Measurements from ENCODE around the gene LAT. TPM values are rescaled to one million over a fixed set of nuclear protein-coding genes. Genes with fewer than 3 reads are reported as not detected.

The LAT gene
- total RNA-seq, 1 experiment from 2014 or later = 4.3 TPM

DNA sequence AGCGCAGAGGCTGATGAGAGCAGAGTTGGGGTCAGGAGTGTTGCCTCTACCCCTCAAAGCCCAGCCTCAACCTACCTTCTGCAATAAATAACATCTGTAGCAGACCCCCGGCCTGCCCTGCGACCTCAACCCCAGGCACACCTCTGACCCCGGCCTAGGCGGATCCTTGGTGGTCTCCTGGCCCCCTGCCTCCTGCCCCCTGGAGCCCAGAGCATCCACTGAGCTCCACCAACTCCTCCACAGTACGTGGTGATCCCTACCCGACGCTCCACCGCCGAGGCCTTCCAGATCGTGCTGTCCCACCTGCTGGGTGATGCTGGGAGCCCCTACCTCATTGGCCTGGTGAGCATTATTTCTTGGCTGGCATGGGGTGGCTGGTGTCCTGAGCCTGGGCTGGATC is 1.9 kb upstream of the LAT start:
- no peak overlapping the region for H2BK15ac ChIP-seq (ENCODE audit: low read depth, low read length)
- H3K79me1 ChIP-seq (ENCODE audit: insufficient read depth, low read depth, low read length, poor library complexity, severe bottlenecking) = no peaks in the 10 kb centered on the region
- no peak overlapping the region for H4K8ac ChIP-seq (replicated peaks; ENCODE audit: insufficient read length, low read depth, low read length)
- no peak overlapping the region for H3K4me2 ChIP-seq (ENCODE audit: insufficient read depth, insufficient read length, low read length)
- no peak overlapping the region for H3K4ac ChIP-seq (ENCODE audit: low read depth, low read length)
- H2BK12ac ChIP-seq (ENCODE audit: insufficient read length, low read depth, low read length) = no peak overlapping the region
- H3K4me1 ChIP-seq (ENCODE audit: insufficient read depth, low read length) = no peaks in the 10 kb centered on the region
- H2BK5ac ChIP-seq (ENCODE audit: insufficient read length, low read length) = no peak overlapping the region
- no peak overlapping the region for H3K23ac ChIP-seq (ENCODE audit: insufficient read length, low read depth, low read length)
- H3K4me1 Mint-ChIP-seq = no peaks in the 10 kb centered on the region
- no peak overlapping the region for H4K91ac ChIP-seq (ENCODE audit: insufficient read length, low read depth, low read length)
- no peak overlapping the region for H3K18ac ChIP-seq (ENCODE audit: insufficient read length, low read depth, low read length)
- no peaks in the 10 kb centered on the region for H3K79me2 ChIP-seq (ENCODE audit: insufficient read depth, low read length)
- H2BK20ac ChIP-seq (ENCODE audit: low read depth, low read length, poor library complexity, severe bottlenecking) = no peak overlapping the region
- no peaks in the 10 kb centered on the region for H3K9me3 ChIP-seq (ENCODE audit: control insufficient read depth, low read depth, low read length)
- H2AK5ac ChIP-seq (ENCODE audit: insufficient read length, low read length) = no peak overlapping the region
- no peak for DNase-seq
- no peaks in the 10 kb centered on the region for H4K20me1 ChIP-seq (ENCODE audit: control insufficient read depth, insufficient read depth, insufficient read length)
- H3K27me3 ChIP-seq (ENCODE audit: insufficient read depth, low read length) = no peaks in the 10 kb centered on the region
- H3K23me2 ChIP-seq (ENCODE audit: insufficient read length, low read depth, low read length, poor library complexity, severe bottlenecking) = no peaks in the 10 kb centered on the region
- H2BK120ac ChIP-seq (ENCODE audit: low read depth, low read length, poor library complexity, severe bottlenecking) = no peak overlapping the region
- peaks cover 4 to 6% of the 10 kb centered on the region in 2 experiments; a peak in 3 of 5 replicates for H3K9me3 Mint-ChIP-seq
- H3K27ac ChIP-seq (ENCODE audit: insufficient read length, low read depth, low read length) = no peak overlapping the region
- H3K27me3 Mint-ChIP-seq (ENCODE audit: low read depth) = no peaks in the 10 kb centered on the region
- H3K4me3 Mint-ChIP-seq = no peak overlapping the region
- H3K56ac ChIP-seq (ENCODE audit: insufficient read length, low read depth, low read length) = no peak overlapping the region
- no peak overlapping the region for H3K9ac ChIP-seq (ENCODE audit: extremely low read depth, insufficient read length, low read length)
- no peak overlapping the region for H4K5ac ChIP-seq (ENCODE audit: insufficient read length, low read depth, low read length)
- TF ChIP-seq, protein P1, sequence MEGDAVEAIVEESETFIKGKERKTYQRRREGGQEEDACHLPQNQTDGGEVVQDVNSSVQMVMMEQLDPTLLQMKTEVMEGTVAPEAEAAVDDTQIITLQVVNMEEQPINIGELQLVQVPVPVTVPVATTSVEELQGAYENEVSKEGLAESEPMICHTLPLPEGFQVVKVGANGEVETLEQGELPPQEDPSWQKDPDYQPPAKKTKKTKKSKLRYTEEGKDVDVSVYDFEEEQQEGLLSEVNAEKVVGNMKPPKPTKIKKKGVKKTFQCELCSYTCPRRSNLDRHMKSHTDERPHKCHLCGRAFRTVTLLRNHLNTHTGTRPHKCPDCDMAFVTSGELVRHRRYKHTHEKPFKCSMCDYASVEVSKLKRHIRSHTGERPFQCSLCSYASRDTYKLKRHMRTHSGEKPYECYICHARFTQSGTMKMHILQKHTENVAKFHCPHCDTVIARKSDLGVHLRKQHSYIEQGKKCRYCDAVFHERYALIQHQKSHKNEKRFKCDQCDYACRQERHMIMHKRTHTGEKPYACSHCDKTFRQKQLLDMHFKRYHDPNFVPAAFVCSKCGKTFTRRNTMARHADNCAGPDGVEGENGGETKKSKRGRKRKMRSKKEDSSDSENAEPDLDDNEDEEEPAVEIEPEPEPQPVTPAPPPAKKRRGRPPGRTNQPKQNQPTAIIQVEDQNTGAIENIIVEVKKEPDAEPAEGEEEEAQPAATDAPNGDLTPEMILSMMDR (conservative IDR thresholded peaks at IDR 0.05) = no peak
- H3K14ac ChIP-seq (ENCODE audit: insufficient read depth, low read length) = no peak overlapping the region
- no CpG with 5 or more reads among the region's 11 CpGs for whole genome bisulfite sequencing (ENCODE audit: extremely low coverage, insufficient read length, low lambda C conversion rate)
- peaks cover 19 to 43% (median 41%) of the 10 kb centered on the region in 3 experiments for H3K36me3 Mint-ChIP-seq (ENCODE audit: insufficient read depth in 1 of 3, low read depth in 3 of 3)
- no peak overlapping the region for H3T11ph ChIP-seq (ENCODE audit: low read length)
- peak overlapping the region in 1 of 3 experiments; percentile 40; a peak in 1 of 7 replicates for H3K27ac Mint-ChIP-seq
- H2AFZ ChIP-seq (ENCODE audit: low read length) = no peak overlapping the region
